Thyroid gland (tissue), 4 donors: ENCODE measurements around the gene C20orf204. TPM values are rescaled to one million over a fixed set of nuclear protein-coding genes. Genes with fewer than 3 reads are reported as not detected.

Experiments
- DNase-seq, 2 donors: peaks; one replicate each; pipeline ENCODE4 v3.0.0-alpha.2; 2019
- H3K27ac ChIP-seq, 3 donors: fragments of 200-600 bp; sonication (generic); 1 replicate in 2 of 3; 2 replicates in 1 of 3; pipeline ENCODE4 v1.5.1; 2016 to 2019; ENCODE audit warnings: mild to moderate bottlenecking in 1 of 3, moderate library complexity in 1 of 3
- H3K27me3 ChIP-seq: fragments of 200-600 bp; sonication (generic); one replicate; pipeline ENCODE4 v1.5.1; 2019
- H3K36me3 ChIP-seq, 2 donors: fragments of 200-600 bp; sonication (generic); one replicate each; pipeline ENCODE4 v1.5.1; 2016 to 2019
- H3K4me1 ChIP-seq, 2 donors: fragments of 200-600 bp; sonication (generic); one replicate each; pipeline ENCODE4 v1.5.1; 2017 to 2019
- H3K4me3 ChIP-seq, 3 donors: fragments of 200-600 bp; sonication (generic); replicated peaks in 1 of 3; 1 replicate in 2 of 3; 2 replicates in 1 of 3; pipeline ENCODE4 v1.5.1; 2016; ENCODE audit warnings: mild to moderate bottlenecking in 1 of 3
- H3K9me3 ChIP-seq: fragments of 200-600 bp; sonication (generic); one replicate; pipeline ENCODE4 v1.5.1; 2017
- POLR2A ChIP-seq, 2 donors: fragments of 450-650 bp; IDR thresholded peaks; one replicate each; pipeline ENCODE4 v1.6.1; 2017; ENCODE audit warnings: antibody characterized with exemption in 2 of 2, mild to moderate bottlenecking in 2 of 2, moderate library complexity in 1 of 2
- WGBS, 2 donors: methylation state at CpG; one replicate each; pipeline ENCODE4 v1.1.5; 2017; 5-methylcytosine and 5-hydroxymethylcytosine counted together
- intact Hi-C: fragments of 100-400 bp; cut with DNase I; formaldehyde crosslinking; loops from one replicate; pipeline ENCODE4 v1.15.1; 2023
- total RNA-seq, 4 donors: library from RNA; depleted of rRNA; stranded (reverse); fragments of >200 nt; gene quantifications; one replicate each; pipeline ENCODE4 v1.2.3, GENCODE V29; 2016
- TF ChIP-seq, protein P1 (sequence below), 6 experiments: fragments of 200-600 bp in 3 of 6; fragments of 450-650 bp in 3 of 6; sonication (generic) in 3 of 6; IDR thresholded peaks; one replicate each; pipeline ENCODE4 v1.5.1; 2016 to 2019; ENCODE audit warnings: antibody characterized with exemption in 6 of 6, mild to moderate bottlenecking in 2 of 6, inconsistent platforms in 1 of 6, moderate library complexity in 1 of 6

Gene C20orf204
- total RNA-seq, 4 donors from 2014 or later: 0.11 to 2.6 (median 0.59) TPM

DNA sequence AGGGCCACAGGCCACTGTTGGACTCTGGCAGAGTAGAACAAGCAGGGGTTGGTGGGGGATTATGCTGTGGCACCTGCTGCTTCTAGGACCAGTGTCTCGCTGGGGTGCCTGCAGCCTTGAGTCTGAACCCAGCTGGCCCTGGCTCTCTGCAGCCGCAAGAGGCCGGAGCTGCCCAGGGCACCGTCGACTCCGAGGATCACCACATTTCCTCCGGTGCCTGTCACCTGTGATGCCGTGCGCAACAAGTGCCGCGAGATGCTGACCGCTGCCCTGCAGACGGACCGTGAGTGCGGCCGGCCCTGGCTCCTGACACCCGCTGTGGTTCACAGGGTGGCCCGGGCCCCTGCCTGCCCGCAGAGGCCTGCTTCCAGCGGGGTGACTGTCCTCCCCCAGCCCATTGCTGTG lies 33.2 kb downstream of the C20orf204 start:
- no peak for TF ChIP-seq POLR2A (IDR thresholded peaks at IDR 0.05)
- WGBS, 2 donors: 94 to 96% methylated on average over 14 to 17 of the region's 20 CpGs
- intact Hi-C loops: loop anchor here (10.0 kb wide), 1 partner anchor 534 kb away; the partner anchor contains the start of gene PTK6
- Histone ChIP-seq H3K27me3 (no peaks in the 10 kb centered on the region), H3K4me1 (peaks cover 1 to 12% of the 10 kb centered on the region in 2 donors), H3K9me3 (no peaks in the 10 kb centered on the region), H3K27ac (no peak overlapping the region), H3K4me3 (no peak overlapping the region), H3K36me3 (peaks cover 0 to 9% of the 10 kb centered on the region in 2 donors)
- no peak for DNase-seq

- Histone ChIP-seq H3K27ac (no peak overlapping the region), H3K9me3 (no peaks in the 10 kb centered on the region), H3K36me3 (peaks cover 0 to 10% of the 10 kb centered on the region in 2 donors), H3K27me3 (no peaks in the 10 kb centered on the region), H3K4me3 (no peak overlapping the region), H3K4me1 (peaks cover 0 to 7% of the 10 kb centered on the region in 2 donors)
- intact Hi-C loops: loop anchor here (10.0 kb wide), 1 partner anchor 535 kb away; the partner anchor contains the start of gene PTK6
- TF ChIP-seq, protein P1, sequence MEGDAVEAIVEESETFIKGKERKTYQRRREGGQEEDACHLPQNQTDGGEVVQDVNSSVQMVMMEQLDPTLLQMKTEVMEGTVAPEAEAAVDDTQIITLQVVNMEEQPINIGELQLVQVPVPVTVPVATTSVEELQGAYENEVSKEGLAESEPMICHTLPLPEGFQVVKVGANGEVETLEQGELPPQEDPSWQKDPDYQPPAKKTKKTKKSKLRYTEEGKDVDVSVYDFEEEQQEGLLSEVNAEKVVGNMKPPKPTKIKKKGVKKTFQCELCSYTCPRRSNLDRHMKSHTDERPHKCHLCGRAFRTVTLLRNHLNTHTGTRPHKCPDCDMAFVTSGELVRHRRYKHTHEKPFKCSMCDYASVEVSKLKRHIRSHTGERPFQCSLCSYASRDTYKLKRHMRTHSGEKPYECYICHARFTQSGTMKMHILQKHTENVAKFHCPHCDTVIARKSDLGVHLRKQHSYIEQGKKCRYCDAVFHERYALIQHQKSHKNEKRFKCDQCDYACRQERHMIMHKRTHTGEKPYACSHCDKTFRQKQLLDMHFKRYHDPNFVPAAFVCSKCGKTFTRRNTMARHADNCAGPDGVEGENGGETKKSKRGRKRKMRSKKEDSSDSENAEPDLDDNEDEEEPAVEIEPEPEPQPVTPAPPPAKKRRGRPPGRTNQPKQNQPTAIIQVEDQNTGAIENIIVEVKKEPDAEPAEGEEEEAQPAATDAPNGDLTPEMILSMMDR (IDR thresholded peaks at IDR 0.05): peak; percentile 15 to 66 (median 40)
- no peak for TF ChIP-seq POLR2A (IDR thresholded peaks at IDR 0.05)
- no peak for DNase-seq
- 71 to 96% methylated on average over 4 to 12 of the region's 14 CpGs for WGBS, 2 donors
Measured at GRCh38 chr20:64069614-64070243, 33.7 kb downstream of the C20orf204 start.

- Histone ChIP-seq H3K4me1 (peaks cover 0 to 1% of the 10 kb centered on the region in 2 donors), H3K27me3 (no peaks in the 10 kb centered on the region), H3K9me3 (no peaks in the 10 kb centered on the region), H3K4me3 (no peak overlapping the region), H3K27ac (no peak overlapping the region), H3K36me3 (peaks cover 0 to 10% of the 10 kb centered on the region in 2 donors)
- TF ChIP-seq POLR2A (IDR thresholded peaks at IDR 0.05): no peak
- TF ChIP-seq, protein P1 (IDR thresholded peaks at IDR 0.05): no peak
- WGBS, 2 donors: 94 to 95% methylated on average over 14 to 29 of the region's 31 CpGs
- no peak for DNase-seq
- intact Hi-C loops: no loop called here
Measured at GRCh38 chr20:64070244-64070993, 34.4 kb downstream of the C20orf204 start.

GRCh38 chr20:64071341-64072332 lies 35.7 kb downstream of the C20orf204 start:
- Histone ChIP-seq H3K27ac (no peak overlapping the region), H3K4me1 (no peaks in the 10 kb centered on the region), H3K4me3 (no peak overlapping the region), H3K9me3 (no peaks in the 10 kb centered on the region), H3K36me3 (peaks cover 0 to 10% of the 10 kb centered on the region in 2 donors), H3K27me3 (no peaks in the 10 kb centered on the region)
- intact Hi-C loops: no loop called here
- WGBS, 2 donors: 81 to 93% methylated on average over 16 to 29 of the region's 30 CpGs
- DNase-seq: no peak
- no peak for TF ChIP-seq POLR2A (IDR thresholded peaks at IDR 0.05)
- TF ChIP-seq, protein P1 (IDR thresholded peaks at IDR 0.05): no peak

DNA sequence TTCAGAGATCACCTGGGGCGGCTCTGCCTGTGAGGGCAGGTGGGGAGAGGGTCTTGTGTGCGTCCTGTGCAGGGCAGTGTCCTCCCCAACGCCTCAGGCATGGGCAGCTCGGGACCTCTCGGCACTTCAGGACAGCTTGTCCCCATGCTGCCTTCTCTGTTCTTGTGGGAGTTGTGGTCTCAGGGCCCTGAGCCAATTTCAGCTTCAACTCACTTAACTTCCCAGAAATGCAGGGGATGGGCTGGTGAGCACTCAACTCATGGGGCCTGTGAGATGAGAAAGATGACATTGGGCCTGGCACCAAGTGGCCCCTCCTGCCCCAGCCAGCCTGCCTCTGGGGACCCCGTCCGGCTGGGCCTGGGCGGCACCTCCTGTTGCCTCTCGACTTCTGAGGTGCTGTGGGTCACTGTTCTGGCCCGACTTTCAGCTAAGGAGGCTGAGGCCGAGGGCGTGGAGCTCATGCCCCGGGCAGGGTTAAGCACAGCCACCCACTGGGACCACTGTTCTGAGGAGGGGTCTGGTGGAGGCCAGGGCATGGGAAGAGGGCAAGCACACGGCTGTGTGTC lies 36.6 kb downstream of the C20orf204 start:
- TF ChIP-seq, protein P1 (IDR thresholded peaks at IDR 0.05): no peak
- no peak for TF ChIP-seq POLR2A (IDR thresholded peaks at IDR 0.05)
- 82 to 84% methylated on average over 6 to 11 of the region's 14 CpGs for WGBS, 2 donors
- DNase-seq: no peak
- H3K4me3 ChIP-seq: no peak overlapping the region
- no peaks in the 10 kb centered on the region for H3K27me3 ChIP-seq
- H3K36me3 ChIP-seq: peaks cover 0 to 10% of the 10 kb centered on the region in 2 donors
- no peak overlapping the region for H3K27ac ChIP-seq
- H3K9me3 ChIP-seq: no peaks in the 10 kb centered on the region
- intact Hi-C loops: no loop called here
- H3K4me1 ChIP-seq: no peaks in the 10 kb centered on the region
